WERI-Rb-1 (cell line): ENCODE data around the gene IGF2BP2.
"Not testable (repeated sequence)": the region's sequence is repeated elsewhere in the genome, so short reads cannot be mapped to it uniquely, and the experiment has no call there.

Experiments
- DNase-seq: peaks from one replicate; pipeline ENCODE4 v3.0.0-alpha.2; 2020
- H3K27ac ChIP-seq: fragments of 250-450 bp; sonication (Bioruptor Pico); 2 replicates; pipeline ENCODE4 v1.5.1; 2020; ENCODE audit warnings: mild to moderate bottlenecking, moderate library complexity
- H3K27me3 ChIP-seq: fragments of 250-450 bp; sonication (Bioruptor Pico); 2 replicates; pipeline ENCODE4 v1.5.1; 2021; ENCODE audit warnings: mild to moderate bottlenecking, low read depth, moderate library complexity; ENCODE audit not compliant: insufficient read depth, severe bottlenecking
- H3K36me3 ChIP-seq: fragments of 250-450 bp; sonication (Bioruptor Pico); 2 replicates; pipeline ENCODE4 v1.5.1; 2020; ENCODE audit warnings: mild to moderate bottlenecking, moderate library complexity
- H3K4me3 ChIP-seq: 2 replicates; pipeline ENCODE4 v1.5.1; 2011; ENCODE audit warnings: low read depth, mild to moderate bottlenecking, control low read depth, low read length
- H3K9me3 ChIP-seq: fragments of 250-450 bp; sonication (Bioruptor Pico); 2 replicates; pipeline ENCODE4 v1.5.1; 2021; ENCODE audit warnings: mild to moderate bottlenecking, moderate library complexity; ENCODE audit not compliant: severe bottlenecking
- CTCF ChIP-seq: IDR thresholded peaks from 2 replicates; pipeline ENCODE4 v1.5.1; 2011; ENCODE audit warnings: low read depth, mild to moderate bottlenecking, control low read depth, inconsistent platforms, low read length

Gene IGF2BP2

GRCh38 chr3:185667574-185667973 is 157.3 kb downstream of the IGF2BP2 start:
- TF ChIP-seq CTCF: no peak
- DNase-seq: no peak
- H3K4me3 ChIP-seq: no peak overlapping the region
- H3K27ac ChIP-seq: no peak overlapping the region
- no peaks in the 10 kb centered on the region for H3K27me3 ChIP-seq
- H3K9me3 ChIP-seq: peaks cover 6% of the 10 kb centered on the region
- H3K36me3 ChIP-seq: peaks cover 26% of the 10 kb centered on the region

GRCh38 chr3:185663929-185664328 is 160.9 kb downstream of the IGF2BP2 start:
- TF ChIP-seq CTCF: no peak
- DNase-seq: no peak
- Histone ChIP-seq H3K27ac (no peak overlapping the region), H3K36me3 (peaks cover 7% of the 10 kb centered on the region), H3K27me3 (no peaks in the 10 kb centered on the region), H3K4me3 (no peak overlapping the region), H3K9me3 (peaks cover 6% of the 10 kb centered on the region)

- Histone ChIP-seq H3K27me3 (no peaks in the 10 kb centered on the region), H3K36me3 (peaks cover 19% of the 10 kb centered on the region), H3K27ac (no peak overlapping the region), H3K9me3 (peaks cover 6% of the 10 kb centered on the region), H3K4me3 (no peak overlapping the region)
- no peak for TF ChIP-seq CTCF
- no peak for DNase-seq
Measured at GRCh38 chr3:185661772-185662171, 163.1 kb downstream of the IGF2BP2 start.

- not testable (repeated sequence) for H3K4me3 ChIP-seq, DNase-seq, H3K9me3 ChIP-seq, H3K27me3 ChIP-seq, H3K27ac ChIP-seq
- H3K36me3 ChIP-seq: peaks cover 24% of the 10 kb centered on the region
Measured at GRCh38 chr3:185661296-185661695, 163.5 kb downstream of the IGF2BP2 start.

- peak; percentile 75 for DNase-seq
- H3K36me3 ChIP-seq: peaks cover 31% of the 10 kb centered on the region
- TF ChIP-seq CTCF: peak; percentile 99
- H3K27ac ChIP-seq: no peak overlapping the region
- peaks cover 6% of the 10 kb centered on the region for H3K9me3 ChIP-seq
- H3K27me3 ChIP-seq: no peaks in the 10 kb centered on the region
- H3K4me3 ChIP-seq: no peak overlapping the region
Measured at GRCh38 chr3:185659942-185660921, 164.6 kb downstream of the IGF2BP2 start.

- no peak overlapping the region for H3K4me3 ChIP-seq
- no peak for TF ChIP-seq CTCF
- H3K36me3 ChIP-seq: peaks cover 42% of the 10 kb centered on the region
- H3K27ac ChIP-seq: no peak overlapping the region
- H3K9me3 ChIP-seq: peaks cover 4% of the 10 kb centered on the region
- DNase-seq: no peak
- no peaks in the 10 kb centered on the region for H3K27me3 ChIP-seq
Measured at GRCh38 chr3:185658943-185659342, 165.9 kb downstream of the IGF2BP2 start.
